ENCODE measurements around the gene ATG7.
A peak's percentile ranks its signal among the peaks of the same experiment; 100 is the strongest.

The ATG7 gene

GRCh38 chr3:11596387-11596786, 324.2 kb downstream of the ATG7 start:
- H3K27me3 ChIP-seq (ENCODE audit: control insufficient read depth, insufficient read depth, low read length) = no peaks in the 10 kb centered on the region
- H3K4me3 ChIP-seq (ENCODE audit: low read depth, low read length) = no peak overlapping the region
- H3K4me1 ChIP-seq = peaks cover 27% of the 10 kb centered on the region
- TF ChIP-seq CTCF (IDR thresholded peaks at IDR 0.05) = no peak
- H3K36me3 ChIP-seq (ENCODE audit: control insufficient read depth, insufficient read depth, low read length) = no peaks in the 10 kb centered on the region
- H3K27ac ChIP-seq = no peak overlapping the region
- no peaks in the 10 kb centered on the region for H3K9me3 ChIP-seq (ENCODE audit: control insufficient read depth, low read length)
- peaks cover 28% of the 10 kb centered on the region for H3K79me2 ChIP-seq
- no peak overlapping the region for H2AFZ ChIP-seq
- no peak overlapping the region for H3K4me2 ChIP-seq (ENCODE audit: low read length)
- no peak overlapping the region for H3K9ac ChIP-seq

- Histone ChIP-seq H3K4me2 (ENCODE audit: low read length) (no peak overlapping the region), H3K36me3 (ENCODE audit: control insufficient read depth, insufficient read depth, low read length) (no peaks in the 10 kb centered on the region), H3K4me1 (peaks cover 15% of the 10 kb centered on the region), H3K9ac (no peak overlapping the region), H3K4me3 (ENCODE audit: low read depth, low read length) (no peak overlapping the region), H3K27me3 (ENCODE audit: control insufficient read depth, insufficient read depth, low read length) (no peaks in the 10 kb centered on the region), H3K79me2 (peaks cover 9% of the 10 kb centered on the region), H2AFZ (peak overlapping the region; percentile 65), H3K9me3 (ENCODE audit: control insufficient read depth, low read length) (no peaks in the 10 kb centered on the region), H3K27ac (peak overlapping the region; percentile 71)
- TF ChIP-seq CTCF (IDR thresholded peaks at IDR 0.05) = no peak
Observed at GRCh38 chr3:11600501-11601282, 328.5 kb downstream of the ATG7 start.

- no peak for TF ChIP-seq CTCF (IDR thresholded peaks at IDR 0.05)
- H3K4me1 ChIP-seq = peaks cover 15% of the 10 kb centered on the region
- peaks cover 9% of the 10 kb centered on the region for H3K79me2 ChIP-seq
Observed at GRCh38 chr3:11601446-11602238, 329.4 kb downstream of the ATG7 start.

GRCh38 chr3:11602239-11602840, 330.1 kb downstream of the ATG7 start:
- Histone ChIP-seq H3K9ac (no peak overlapping the region), H2AFZ (no peak overlapping the region), H3K9me3 (ENCODE audit: control insufficient read depth, low read length) (no peaks in the 10 kb centered on the region), H3K4me2 (ENCODE audit: low read length) (no peak overlapping the region), H3K4me3 (ENCODE audit: low read depth, low read length) (no peak overlapping the region), H3K36me3 (ENCODE audit: control insufficient read depth, insufficient read depth, low read length) (no peaks in the 10 kb centered on the region), H3K27ac (no peak overlapping the region), H3K27me3 (ENCODE audit: control insufficient read depth, insufficient read depth, low read length) (no peaks in the 10 kb centered on the region), H3K4me1 (peaks cover 15% of the 10 kb centered on the region), H3K79me2 (peaks cover 13% of the 10 kb centered on the region)
- TF ChIP-seq CTCF (IDR thresholded peaks at IDR 0.05) = no peak

More at GRCh38 chr3:11601446-11602238, 329.4 kb downstream of the ATG7 start:
- H3K9ac ChIP-seq = no peak overlapping the region
- H3K9me3 ChIP-seq (ENCODE audit: control insufficient read depth, low read length) = no peaks in the 10 kb centered on the region
- H3K27me3 ChIP-seq (ENCODE audit: control insufficient read depth, insufficient read depth, low read length) = no peaks in the 10 kb centered on the region
- H3K36me3 ChIP-seq (ENCODE audit: control insufficient read depth, insufficient read depth, low read length) = no peaks in the 10 kb centered on the region
- no peak overlapping the region for H3K4me2 ChIP-seq (ENCODE audit: low read length)
- H3K27ac ChIP-seq = peak overlapping the region; percentile 71
- no peak overlapping the region for H3K4me3 ChIP-seq (ENCODE audit: low read depth, low read length)
- no peak overlapping the region for H2AFZ ChIP-seq

Data from parathyroid adenoma (tissue), 2 donors.